Middle frontal gyrus (tissue), 1 donor: Measurements from ENCODE around the gene PIGS.
"Not testable (repeated sequence)": the region's sequence is repeated elsewhere in the genome, so short reads cannot be mapped to it uniquely, and the experiment has no call there.

Experiments used
- DNase-seq: peaks from one replicate; pipeline ENCODE4 v3.0.0-alpha.2; 2015; ENCODE audit warnings: low spot score; ENCODE audit errors: extremely low spot score

PIGS gene

GRCh38 chr17:28579526-28579925 lies 8.2 kb upstream of the PIGS start:
- DNase-seq = no peak

- DNase-seq = no peak
These were observed 7.2 kb upstream of the PIGS start for GRCh38 chr17:28578246-28579195.

GRCh38 chr17:28577466-28577824 lies 6.1 kb upstream of the PIGS start:
- DNase-seq = no peak

- DNase-seq = peak; percentile 96
These were observed 5.6 kb upstream of the PIGS start, which contains the start of gene ALDOC for GRCh38 chr17:28576758-28577465. Gene ALDOC, minus strand, starts transcription at chr17:28576895. Its CDS starts 1,363 bp downstream, at chr17:28575532.

- not testable (repeated sequence) for DNase-seq
These were observed 4.7 kb upstream of the PIGS start for GRCh38 chr17:28576016-28576415.

- no peak for DNase-seq
These were observed 3.9 kb upstream of the PIGS start for GRCh38 chr17:28575126-28575795.

GRCh38 chr17:28574526-28574925 lies 3.2 kb upstream of the PIGS start:
- no peak for DNase-seq

GRCh38 chr17:28573966-28574480 lies 2.7 kb upstream of the PIGS start:
- DNase-seq = no peak

GRCh38 chr17:28573521-28573920 lies 2.2 kb upstream of the PIGS start:
- DNase-seq = no peak

- DNase-seq = no peak
These were observed 1.7 kb upstream of the PIGS start for GRCh38 chr17:28573040-28573380.

GRCh38 chr17:28572259-28573039 lies 1.1 kb upstream of the PIGS start:
- no peak for DNase-seq

GRCh38 chr17:28570716-28571360 lies 486 bp downstream of the PIGS start:
- no peak for DNase-seq

- DNase-seq = no peak
These were observed 1.9 kb downstream of the PIGS start for GRCh38 chr17:28569446-28569845.

- DNase-seq = no peak
These were observed 3.7 kb downstream of the PIGS start for GRCh38 chr17:28567604-28568003.

- no peak for DNase-seq
These were observed 7.8 kb downstream of the PIGS start for GRCh38 chr17:28563475-28563874.

- DNase-seq = no peak
These were observed 16.3 kb downstream of the PIGS start for GRCh38 chr17:28555022-28555421.

GRCh38 chr17:28554565-28554964 lies 16.8 kb downstream of the PIGS start:
- DNase-seq = no peak

GRCh38 chr17:28553000-28553505 lies 18.3 kb downstream of the PIGS start:
- DNase-seq = no peak

GRCh38 chr17:28552176-28552999 lies 18.9 kb downstream of the PIGS start, which contains the start of gene UNC119:
Gene UNC119, minus strand, starts transcription at chr17:28552624. Its CDS starts 67 bp downstream, at chr17:28552557.
- peak; percentile 36 for DNase-seq
